Measurements from ENCODE around the gene VPS16.

The VPS16 gene

DNA sequence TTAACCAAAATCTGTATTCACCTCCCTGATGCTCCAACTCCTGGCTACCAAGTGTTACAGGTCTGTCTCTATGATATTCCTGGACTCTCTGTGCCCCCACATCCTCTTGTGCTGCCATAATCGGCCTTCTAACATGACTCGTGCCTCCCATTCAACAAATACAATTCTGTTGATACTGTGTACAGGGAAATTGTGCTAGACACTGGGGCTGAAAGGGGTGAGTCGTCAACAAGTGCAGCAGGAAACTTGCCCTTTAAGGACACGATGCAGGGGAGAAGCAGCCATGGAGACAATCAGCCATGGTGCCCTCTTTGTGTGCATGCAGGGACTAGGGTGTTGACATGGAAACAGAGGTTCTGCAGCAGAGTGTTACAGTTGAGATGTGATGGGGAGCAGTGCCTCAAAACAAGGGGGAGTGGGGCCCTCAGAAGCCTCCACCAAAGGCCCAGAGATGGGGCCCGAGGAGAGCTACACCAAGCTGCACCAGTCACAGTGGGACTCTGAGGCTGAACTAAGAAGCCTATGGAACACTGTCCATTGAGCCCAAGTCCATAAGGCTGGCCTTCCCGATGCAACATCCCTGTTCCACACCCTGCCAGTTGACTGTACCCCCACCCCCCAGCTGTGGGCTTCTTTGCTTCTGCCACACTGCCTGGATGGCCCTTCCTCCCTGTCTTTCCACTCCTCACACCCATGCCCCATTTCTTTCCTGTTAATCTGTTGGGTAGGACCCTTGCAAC is 3.2 kb upstream of the VPS16 start:
- no peak for DNase-seq

DNA sequence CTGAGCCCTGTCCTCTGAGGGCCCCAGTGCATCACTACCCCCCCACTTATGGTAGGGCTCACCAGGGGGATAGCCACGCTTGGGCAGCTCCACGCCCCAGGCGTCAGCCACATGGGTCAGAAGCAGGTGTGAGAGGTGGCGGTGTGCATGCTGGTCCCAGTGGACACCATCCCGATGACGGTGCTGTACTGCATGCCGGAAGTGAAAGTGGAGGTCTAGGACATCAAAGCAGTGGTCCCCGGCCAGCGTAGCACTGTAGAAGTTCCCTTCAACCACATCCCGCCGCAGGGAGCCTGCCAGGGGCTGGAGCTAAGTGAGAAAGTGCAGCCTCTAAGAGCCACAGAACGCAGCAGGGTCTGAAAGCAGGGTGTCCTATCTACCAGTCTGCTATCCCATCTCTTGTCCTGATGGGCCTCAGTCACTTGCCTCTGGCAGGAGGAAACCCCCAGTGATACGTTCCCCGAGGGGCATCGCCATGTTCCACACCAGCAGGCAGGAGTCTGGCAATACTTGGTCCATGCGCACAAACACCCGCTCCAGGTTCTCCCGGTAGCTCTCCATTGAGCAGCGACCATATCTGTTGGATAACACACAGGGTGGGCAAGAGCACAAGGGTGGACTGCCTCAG is 2.3 kb upstream of the VPS16 start:
- DNase-seq = no peak

DNA sequence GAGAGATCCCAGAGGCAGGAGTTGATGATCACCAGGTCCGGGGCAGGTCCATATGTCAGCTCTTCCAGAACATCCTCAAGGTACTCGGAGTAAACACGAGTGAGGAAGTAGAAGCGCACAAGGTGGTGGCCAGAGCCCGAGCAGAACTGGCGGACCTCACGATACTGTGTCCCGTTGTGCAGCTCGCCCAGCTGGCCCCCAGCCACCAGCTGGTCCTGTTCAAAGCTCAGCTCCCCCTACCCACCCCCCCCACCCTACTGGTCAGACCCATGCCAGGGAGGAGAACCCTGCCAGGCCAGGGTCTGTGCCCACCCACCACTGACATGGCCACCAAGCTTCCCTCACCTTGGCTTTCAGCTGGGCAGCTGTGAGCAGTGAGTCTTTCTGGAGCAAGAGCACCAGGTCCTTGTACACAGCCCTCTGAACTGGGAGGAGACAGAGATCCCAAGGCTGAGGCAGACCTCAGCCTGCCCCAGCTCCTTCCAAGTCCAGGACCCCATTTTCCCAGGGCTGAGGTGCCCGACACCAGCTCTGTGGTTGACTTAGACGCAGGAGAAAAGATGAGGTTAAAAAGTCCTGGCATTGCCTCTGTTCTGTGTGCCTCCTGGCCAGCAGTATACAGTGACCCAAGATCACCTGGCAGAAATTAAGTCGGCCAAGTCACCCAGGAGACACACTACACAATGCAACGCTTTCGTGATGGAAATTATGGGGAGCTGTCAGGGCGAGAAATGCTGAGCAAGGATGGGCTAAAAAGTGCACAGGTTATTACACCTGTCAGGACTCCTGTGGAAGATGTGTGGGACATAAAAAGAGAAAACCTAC is 1.5 kb upstream of the VPS16 start:
- no peak for DNase-seq

DNA sequence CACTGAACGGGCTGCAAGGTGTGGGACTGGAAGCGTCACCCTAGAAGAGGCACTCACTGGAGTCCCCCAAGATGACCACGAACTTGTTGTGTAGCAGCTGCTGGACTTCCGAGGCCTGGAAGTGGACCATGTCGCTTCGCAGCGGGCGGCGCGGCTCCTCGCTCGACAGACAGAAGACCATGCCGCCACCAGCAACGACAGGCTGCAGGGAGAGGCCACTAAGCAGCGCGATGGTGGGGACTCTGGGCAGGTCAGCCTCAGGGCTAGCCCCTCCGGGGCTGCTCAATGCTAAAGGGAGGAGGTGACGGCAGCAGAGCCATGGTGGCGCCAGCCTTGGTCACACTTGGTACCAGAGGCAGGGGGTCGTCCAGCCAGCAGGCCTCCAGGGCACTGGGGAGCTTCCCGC is 810 bp upstream of the VPS16 start:
- DNase-seq = no peak

DNA sequence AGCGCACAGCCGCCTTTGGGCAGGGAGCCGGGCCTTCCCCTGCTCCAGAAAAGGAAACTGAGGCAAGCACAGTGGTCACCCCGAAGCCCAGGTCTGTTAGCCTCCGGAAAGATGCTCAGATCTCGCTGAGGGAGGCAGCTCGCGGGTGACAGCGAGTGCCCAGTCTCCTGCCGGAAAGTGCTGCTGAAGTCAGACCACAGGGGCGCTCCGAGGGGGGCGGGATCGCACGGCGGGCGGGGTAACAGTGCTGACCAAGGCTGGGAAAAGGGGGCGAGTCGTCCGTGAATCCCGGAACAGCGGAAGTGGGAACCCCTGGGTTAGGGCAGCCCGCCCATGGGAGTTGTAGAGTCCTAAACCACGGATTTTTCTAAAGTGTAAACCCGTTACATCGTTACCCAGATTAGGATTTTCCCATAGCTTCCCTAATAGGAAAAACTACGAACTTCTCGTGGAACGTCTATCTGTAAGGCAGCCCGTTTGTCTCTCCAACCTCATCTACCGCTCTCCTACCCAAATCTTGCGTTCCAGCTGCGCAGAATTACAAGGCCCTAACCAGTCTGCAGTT is 504 bp downstream of the VPS16 start:
- DNase-seq = peak; percentile 15

DNA sequence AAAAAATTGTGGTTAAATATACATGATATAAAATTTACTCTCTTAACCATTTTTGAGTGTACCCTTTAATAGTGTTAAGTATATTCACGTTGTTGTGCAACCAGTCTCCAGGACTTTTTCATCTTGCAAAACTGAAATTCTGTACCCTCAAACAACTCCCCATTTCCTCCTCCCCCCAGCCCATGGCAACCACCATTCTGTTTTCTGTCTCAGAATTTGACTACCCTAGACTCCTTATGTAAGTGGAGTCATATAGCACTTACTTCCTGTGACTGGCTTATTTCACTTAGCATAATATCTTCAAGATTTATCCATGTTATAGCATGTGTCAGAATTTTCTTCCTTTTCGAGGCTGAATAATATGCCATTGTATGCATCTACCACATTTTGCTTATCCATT is 5.1 kb downstream of the VPS16 start:
- no peak for DNase-seq

DNA sequence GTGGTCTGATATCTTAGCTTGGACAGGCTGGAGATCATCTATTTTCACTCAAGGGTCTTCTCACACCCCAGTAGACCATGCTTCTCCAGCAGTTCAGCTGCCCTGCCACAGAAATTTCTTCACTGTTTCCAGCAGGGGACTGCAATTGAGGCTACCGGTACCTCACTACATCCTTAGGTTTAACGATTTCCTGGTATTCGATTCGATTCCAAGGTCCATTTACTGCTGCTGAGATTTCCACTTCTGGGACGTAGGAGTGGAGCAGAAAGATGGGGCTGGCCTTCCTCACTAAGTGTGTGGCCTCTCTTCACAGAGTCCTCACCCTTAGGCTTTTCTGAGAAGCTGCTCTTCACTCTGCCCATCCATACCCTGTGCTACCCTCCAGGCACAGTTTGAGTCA is 6.2 kb downstream of the VPS16 start:
- no peak for DNase-seq

DNA sequence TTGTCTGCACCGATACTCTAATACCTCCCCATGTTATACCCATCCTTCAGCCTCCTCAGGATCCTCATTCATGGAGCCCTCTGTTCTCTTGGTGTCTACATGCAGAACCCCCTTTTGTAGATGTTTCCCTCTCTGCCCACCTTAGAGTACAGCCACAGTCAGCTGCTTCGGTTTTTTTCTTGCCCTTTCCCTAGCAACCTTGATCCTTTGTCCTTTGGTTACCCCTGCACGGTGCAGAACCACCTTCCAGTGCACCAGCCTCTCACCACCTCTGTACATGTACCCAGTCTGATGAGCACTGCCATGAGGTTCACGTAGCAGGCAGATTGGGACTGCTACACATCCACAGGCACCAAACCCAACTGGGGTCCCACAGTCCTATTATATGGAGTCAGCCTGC is 7.3 kb downstream of the VPS16 start:
- no peak for DNase-seq

DNA sequence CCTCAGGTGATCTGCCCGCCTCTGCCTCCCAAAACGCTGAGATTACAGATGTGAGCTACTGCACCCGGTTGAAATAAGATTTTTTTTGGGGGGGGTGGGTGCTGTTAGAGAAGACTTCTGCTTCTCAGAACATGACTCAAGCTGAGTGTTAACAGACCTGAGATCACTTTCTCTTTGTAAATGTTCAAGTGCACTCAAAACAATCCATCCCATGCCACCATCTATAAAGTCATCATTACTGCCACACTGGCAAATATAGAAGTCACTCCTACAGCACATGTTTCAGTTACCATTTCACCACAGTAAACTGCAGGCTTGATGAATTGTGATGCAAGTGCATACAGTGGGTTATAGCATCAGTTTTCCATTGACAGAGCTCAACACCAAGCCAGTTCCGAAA is 9.0 kb downstream of the VPS16 start:
- DNase-seq = no peak

DNA sequence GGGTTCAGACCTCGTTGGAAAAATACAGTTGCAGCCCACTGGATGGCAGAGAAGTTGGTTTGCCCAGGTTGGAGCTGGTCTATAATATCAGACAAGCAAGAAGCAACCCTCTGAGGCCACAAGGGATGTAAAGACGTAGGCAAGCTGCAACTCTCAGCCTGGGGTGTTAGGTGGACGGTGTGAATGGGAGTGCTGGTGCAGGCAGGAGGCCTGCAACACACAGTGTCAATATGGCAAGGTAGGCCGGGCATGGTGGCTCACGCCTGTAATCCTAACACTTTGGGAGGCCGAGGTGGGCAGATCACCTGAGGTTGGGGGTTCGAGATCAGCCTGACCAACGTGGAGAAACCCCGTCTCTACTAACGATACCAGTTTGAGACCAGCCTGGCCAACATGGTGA is 10.5 kb downstream of the VPS16 start:
- DNase-seq = no peak

DNA sequence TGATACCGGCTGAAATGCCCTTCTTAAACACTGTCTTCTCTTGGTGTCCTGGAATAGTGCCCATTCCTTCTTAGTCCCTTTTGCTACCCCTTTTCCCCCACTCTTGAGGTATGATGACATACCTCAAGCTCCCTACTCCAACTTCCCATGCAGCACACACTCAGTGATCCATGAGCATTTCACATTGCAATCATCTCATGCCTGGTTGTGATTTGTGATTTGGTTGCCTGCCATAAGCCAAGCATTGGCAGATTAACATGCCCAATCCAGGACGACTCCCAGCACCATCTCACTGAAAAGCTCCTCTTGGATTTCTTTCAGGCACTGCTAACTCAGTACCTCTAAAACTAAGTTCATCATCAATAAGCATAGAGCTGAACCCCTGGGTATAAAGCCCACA is 18.0 kb downstream of the VPS16 start:
- no peak for DNase-seq

DNA sequence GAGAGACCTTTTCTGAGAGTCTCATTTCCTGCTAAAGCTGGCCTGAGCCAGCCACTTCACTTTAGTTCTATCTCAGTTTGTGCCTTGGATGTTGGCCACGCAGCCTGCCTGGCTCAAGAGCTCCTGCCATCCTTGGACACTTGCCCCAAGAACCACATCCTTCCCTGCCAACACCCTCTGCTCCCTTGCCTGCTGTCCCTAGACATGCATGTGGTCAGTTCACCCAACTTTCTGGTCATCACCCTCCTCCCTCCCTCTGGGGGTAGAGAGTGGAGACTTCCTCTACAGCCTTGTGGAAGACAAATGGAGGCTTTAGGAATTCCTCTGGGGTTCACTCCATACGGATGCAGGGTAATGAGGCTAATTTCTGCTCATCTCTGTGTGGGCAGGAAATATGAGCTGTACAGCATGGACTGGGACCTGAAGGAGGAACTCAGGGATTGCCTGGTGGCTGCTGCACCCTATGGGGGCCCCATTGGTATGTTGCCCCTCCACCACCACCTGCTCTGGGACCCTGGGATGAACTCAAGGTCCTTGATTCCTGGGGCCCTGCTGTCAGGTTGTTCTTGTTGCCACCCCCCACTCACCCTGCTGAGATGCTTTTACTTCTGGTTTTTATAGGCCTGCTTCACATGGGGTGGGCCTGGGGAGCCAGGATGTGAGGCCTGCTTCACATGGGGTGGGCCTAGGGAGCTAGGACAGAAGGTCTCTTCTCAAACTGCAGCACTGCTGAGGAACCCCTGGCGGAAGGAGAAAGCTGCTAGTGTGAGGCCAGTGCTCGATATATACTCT is 19.0 kb downstream of the VPS16 start:
- DNase-seq = no peak

DNA sequence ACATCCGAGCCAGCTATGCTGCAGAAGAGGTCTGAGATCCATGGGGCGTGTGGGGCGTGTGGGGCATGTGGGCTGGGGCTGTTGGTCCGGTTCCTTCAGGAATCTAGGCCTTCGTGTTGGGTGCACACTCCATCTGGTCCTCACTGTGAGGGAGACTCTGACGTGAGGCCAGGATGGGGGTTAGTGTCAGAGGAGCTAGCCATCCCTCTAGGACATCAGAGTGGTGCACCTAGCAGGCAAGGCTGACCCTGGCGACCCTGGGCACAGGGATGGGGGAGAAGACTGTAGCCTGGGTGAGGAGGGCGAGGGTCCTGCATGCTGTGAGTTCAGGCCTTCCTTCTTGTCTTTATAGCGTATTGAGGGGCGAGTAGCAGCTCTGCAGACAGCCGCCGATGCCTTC is 24.1 kb downstream of the VPS16 start:
- DNase-seq = no peak

DNA sequence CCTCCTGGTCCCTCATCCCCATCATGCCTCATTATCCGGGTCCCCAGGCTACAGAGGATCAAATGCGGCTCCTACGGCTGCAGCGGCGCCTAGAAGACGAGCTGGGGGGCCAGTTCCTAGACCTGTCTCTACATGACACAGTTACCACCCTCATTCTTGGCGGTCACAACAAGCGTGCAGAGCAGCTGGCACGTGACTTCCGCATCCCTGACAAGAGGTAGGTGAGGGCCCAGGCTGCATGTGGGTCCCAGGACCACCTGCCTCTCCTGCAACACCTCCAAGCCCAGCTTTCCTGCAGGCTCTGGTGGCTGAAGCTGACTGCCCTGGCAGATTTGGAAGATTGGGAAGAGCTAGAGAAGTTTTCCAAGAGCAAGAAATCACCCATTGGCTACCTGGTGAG is 24.6 kb downstream of the VPS16 start:
- no peak for DNase-seq

DNA sequence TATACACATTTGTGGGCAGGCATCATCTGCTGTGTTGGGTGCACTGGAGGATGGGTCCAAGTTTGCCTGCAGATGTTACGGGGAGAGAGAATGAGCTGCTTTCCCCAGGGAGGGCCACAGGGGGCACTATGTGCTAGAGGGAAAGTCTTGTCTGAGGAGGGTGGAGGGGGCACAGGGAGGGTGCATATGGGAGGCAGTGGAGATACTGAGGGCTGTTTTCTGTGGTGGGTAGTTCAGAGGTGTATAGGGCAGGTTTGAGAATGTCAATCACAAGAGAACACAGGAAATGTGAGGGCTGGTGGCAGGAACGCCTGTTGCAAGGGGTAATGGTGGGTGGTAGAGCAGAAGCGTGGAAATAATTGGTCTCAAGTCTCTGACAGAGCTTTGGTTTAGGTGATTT is 25.1 kb downstream of the VPS16 start:
- no peak for DNase-seq

DNA sequence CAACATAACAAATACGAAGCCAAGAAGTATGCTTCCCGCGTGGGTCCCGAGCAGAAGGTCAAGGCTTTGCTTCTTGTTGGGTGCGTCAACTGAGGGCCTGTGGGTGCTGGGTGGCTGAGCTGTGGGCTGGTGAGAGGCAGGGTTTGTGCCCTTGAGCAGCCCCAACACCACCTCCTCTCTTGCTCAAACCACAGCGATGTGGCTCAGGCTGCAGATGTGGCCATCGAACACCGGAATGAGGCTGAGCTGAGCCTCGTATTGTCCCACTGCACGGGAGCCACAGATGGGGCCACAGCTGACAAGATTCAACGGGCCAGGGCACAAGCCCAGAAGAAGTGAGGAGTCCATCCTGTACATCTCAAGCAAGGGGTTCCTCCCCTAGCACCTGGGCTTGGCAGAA is 25.7 kb downstream of the VPS16 start:
- DNase-seq = no peak

DNA sequence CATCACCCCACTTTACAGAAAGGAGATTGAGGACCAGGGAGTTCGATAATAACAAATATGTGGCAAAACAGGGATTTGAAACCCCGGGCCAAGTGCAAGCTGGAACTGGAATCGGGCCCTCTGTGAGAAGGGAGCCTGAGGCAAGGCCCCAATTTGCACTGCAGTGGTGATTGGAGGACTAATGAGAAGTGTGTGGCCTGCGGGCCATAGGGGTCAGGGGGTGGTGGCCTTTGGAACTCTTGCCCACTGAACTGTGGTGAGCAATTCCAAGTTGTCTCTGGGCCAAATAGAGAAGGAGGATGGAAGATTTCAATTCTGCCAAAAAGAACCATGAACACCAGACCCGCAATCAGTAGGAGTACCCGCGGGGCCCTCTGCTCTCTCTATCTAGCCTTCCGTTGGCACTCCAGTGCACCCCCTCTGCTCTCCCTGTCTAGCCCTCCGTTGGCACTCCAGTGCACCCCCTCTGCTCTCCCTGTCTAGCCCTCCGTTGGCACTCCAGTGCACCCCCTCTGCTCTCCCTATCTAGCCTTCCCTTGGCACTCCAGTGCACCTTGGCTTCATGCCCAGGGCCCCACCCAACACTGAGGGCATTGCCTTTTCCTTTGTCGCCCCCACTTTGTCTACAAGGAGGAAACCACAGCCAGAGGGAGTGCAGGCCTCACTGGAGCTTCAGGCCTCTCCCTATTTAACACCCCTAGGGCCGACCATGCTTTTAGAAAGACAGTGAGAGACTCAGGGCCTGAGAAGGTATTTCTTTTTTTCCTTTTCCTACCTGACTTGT is 26.7 kb downstream of the VPS16 start:
- no peak for DNase-seq

DNA sequence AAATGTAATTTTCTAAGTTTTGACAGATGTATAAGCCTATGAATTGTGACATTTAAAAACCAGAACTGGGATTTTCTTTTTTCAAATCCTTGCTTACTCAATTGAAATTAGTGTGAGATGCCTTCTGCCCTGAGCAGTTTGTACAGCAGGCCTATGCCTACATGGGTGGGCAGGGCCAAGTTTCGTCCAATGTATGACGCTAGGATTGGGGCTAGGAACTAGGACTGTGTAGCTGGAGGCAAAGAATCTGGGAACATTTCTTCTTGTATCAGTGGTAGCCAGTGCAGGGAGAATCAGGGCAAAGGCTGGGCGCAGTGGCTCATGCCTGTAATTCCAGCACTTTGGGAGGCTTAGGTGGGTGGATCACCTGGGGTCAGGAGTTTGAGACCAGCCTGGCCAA is 28.8 kb downstream of the VPS16 start:
- no peak for DNase-seq

DNA sequence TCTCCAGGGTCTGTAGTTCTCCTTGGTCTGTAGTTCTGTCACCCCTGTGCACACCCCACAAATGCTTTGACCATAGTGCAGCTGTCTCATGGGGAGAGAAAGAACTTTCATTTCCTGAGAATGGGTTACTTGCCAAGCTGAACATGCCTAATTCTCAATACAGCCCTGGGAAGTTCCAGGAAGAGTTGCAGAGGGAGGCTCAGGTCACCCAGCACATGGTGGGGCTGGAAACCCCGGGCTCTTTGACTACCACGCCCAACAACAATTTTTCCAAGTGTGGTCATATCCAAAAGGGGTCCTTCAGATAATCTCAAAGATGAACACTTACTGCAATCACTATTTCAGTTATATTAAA is 30.5 kb downstream of the VPS16 start:
- DNase-seq = no peak

DNA sequence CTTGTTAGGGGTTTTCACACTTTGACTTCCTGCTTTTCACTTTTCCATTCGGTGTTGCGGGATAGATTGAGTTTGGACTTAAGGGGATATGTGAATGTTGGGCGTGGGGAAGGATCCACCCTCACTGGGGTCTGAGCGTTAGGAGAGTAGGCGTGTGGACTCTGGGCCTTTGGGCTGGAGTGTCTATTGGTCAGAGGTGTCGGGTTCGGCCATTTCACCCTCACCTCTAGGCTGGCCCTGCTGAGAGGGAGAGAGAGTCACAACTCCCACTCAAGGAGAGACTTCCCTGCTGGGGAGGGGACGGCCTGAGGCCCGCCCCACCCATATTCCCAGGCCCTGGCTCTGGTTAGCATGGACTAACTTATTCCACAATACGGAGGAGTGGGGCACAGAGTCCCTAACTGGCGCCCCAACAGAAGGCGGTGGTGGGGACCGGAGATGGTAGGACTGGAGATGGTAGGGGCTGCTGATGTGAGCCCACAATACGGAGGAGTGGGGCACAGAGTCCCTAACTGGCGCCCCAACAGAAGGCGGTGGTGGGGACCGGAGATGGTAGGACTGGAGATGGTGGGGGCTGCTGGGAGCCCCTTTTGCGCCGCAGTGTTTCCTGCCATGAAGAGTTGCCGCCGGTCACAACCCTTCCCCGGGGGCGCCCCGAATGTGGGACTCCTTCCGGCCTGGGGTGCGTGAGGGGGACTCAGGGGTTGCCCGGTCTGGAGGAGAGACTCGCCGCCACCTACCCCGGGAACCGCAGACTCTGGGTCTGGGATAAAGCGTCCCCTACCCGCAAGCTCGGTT is 31.3 kb downstream of the VPS16 start:
- DNase-seq = no peak

DNA sequence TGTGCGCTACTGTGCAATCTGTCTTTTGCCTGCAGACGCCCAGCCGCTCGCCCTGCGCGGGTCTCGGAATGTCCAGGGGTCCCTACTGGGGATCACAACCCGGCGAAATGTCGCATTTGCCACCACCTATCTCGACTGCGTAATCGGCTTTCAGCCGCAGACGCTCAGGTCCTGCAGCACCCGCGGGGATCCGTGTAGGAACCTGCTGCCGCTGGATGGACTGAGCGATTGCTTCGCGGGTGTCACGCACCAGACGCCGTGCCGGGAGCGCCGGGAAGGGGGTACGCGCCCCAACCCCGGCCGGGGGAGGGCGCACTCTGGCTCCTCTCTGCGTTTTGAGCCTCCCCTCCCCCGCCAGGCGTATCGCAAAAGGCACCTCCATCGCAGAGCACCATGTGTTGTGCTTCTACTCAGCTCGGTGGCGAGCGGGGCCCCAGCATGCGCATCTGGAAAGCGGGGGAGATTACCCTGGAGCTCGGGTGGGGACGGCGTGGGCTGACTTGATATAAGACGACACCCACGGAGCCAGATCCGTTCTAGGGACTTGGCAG is 32.0 kb downstream of the VPS16 start:
- DNase-seq = no peak
